ENCODE measurements around the gene CREB5. TPM values are rescaled to one million over a fixed set of nuclear protein-coding genes. Genes with fewer than 3 reads are reported as not detected.

Gene CREB5
- total RNA-seq, 4 donors from 2014 or later: 0.90 to 10.1 (median 4.9) TPM

DNA sequence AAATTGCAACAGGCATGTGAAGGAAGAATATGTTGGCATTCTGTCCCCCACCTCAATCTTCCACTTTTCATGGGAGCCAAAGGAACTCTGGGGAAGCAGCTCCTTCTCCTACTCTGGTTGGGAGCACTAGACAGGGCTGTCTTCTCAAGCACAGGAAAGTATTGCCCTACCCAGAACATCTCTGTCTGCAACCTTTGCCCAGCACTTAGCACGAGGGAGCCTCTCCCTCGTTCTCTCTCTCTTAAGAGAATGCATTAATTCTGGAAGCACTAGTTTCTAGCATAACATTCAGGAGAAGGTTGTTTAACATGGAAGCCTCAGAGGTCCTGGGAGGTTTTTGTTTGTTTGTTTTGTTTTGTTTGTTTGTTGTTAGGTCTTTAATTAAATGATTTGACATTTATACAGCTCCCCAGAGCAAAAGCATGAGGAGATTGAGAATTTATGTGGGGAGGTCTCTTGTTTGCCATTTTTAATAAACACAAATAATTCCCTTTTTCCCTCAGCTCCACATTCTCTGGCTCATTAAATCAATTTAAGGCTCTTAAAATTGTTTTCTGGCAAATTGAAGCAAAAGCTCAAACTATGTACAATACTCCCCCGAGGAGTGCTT is 305.2 kb downstream of the CREB5 start:
- H3K27ac ChIP-seq: peak overlapping the region in 1 of 4 donors; percentile 1
- in situ Hi-C loops (cut with MboI; ENCODE audit: low sequenced_read_pairs in 4 of 4): no loop called here
- DNase-seq: no peak

GRCh38 chr7:28718055-28718481 is 305.8 kb downstream of the CREB5 start:
- intact Hi-C loops (cut with DNase I; ENCODE audit: low total_unique reads): no loop called here
- ATAC-seq: no peak
- Histone ChIP-seq H3K4me3 (no peak overlapping the region), H3K27me3 (no peaks in the 10 kb centered on the region), H3K27ac (peak overlapping the region in 1 of 4 donors; percentile 1), H3K9me3 (no peaks in the 10 kb centered on the region), H3K36me3 (no peaks in the 10 kb centered on the region), H3K4me1 (peaks cover 0 to 2% of the 10 kb centered on the region in 2 donors)
- no peak for TF ChIP-seq POLR2A (IDR thresholded peaks at IDR 0.05)
- TF ChIP-seq, protein P1, sequence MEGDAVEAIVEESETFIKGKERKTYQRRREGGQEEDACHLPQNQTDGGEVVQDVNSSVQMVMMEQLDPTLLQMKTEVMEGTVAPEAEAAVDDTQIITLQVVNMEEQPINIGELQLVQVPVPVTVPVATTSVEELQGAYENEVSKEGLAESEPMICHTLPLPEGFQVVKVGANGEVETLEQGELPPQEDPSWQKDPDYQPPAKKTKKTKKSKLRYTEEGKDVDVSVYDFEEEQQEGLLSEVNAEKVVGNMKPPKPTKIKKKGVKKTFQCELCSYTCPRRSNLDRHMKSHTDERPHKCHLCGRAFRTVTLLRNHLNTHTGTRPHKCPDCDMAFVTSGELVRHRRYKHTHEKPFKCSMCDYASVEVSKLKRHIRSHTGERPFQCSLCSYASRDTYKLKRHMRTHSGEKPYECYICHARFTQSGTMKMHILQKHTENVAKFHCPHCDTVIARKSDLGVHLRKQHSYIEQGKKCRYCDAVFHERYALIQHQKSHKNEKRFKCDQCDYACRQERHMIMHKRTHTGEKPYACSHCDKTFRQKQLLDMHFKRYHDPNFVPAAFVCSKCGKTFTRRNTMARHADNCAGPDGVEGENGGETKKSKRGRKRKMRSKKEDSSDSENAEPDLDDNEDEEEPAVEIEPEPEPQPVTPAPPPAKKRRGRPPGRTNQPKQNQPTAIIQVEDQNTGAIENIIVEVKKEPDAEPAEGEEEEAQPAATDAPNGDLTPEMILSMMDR (IDR thresholded peaks at IDR 0.05 in 4 of 5, conservative IDR thresholded peaks at IDR 0.05 in 1 of 5): no peak
- DNase-seq: no peak
- in situ Hi-C loops (cut with MboI; ENCODE audit: low sequenced_read_pairs in 4 of 4): no loop called here

More for the DNA sequence above, 305.2 kb downstream of the CREB5 start:
- intact Hi-C loops (cut with DNase I; ENCODE audit: low total_unique reads): no loop called here
- TF ChIP-seq, protein P1 (IDR thresholded peaks at IDR 0.05 in 4 of 5, conservative IDR thresholded peaks at IDR 0.05 in 1 of 5): no peak
- no peak for TF ChIP-seq POLR2A (IDR thresholded peaks at IDR 0.05)
- H3K9me3 ChIP-seq: no peaks in the 10 kb centered on the region
- no peak overlapping the region for H3K4me3 ChIP-seq
- H3K36me3 ChIP-seq: no peaks in the 10 kb centered on the region
- ATAC-seq: no peak
- H3K4me1 ChIP-seq: peaks cover 0 to 2% of the 10 kb centered on the region in 2 donors
- no peaks in the 10 kb centered on the region for H3K27me3 ChIP-seq

- Histone ChIP-seq H3K27ac (peak overlapping the region in 1 of 4 donors; percentile 1), H3K27me3 (no peaks in the 10 kb centered on the region), H3K36me3 (no peaks in the 10 kb centered on the region), H3K9me3 (no peaks in the 10 kb centered on the region), H3K4me1 (peaks cover 0 to 2% of the 10 kb centered on the region in 2 donors), H3K4me3 (no peak overlapping the region)
- intact Hi-C loops (cut with DNase I; ENCODE audit: low total_unique reads): no loop called here
- ATAC-seq (no peak), DNase-seq (no peak)
- in situ Hi-C loops (cut with MboI; ENCODE audit: low sequenced_read_pairs in 4 of 4): no loop called here
- TF ChIP-seq, protein P1 (IDR thresholded peaks at IDR 0.05 in 4 of 5, conservative IDR thresholded peaks at IDR 0.05 in 1 of 5): no peak
- no peak for TF ChIP-seq POLR2A (IDR thresholded peaks at IDR 0.05)
Measured at GRCh38 chr7:28718545-28718944, 306.2 kb downstream of the CREB5 start.

- DNase-seq: no peak
- Histone ChIP-seq H3K36me3 (no peaks in the 10 kb centered on the region), H3K9me3 (no peaks in the 10 kb centered on the region), H3K27ac (no peak overlapping the region), H3K27me3 (no peaks in the 10 kb centered on the region), H3K4me3 (no peak overlapping the region), H3K4me1 (peaks cover 15 to 16% of the 10 kb centered on the region in 2 donors)
- intact Hi-C loops (cut with DNase I; ENCODE audit: low total_unique reads) (no loop called here), in situ Hi-C loops (cut with MboI; ENCODE audit: low sequenced_read_pairs in 4 of 4) (no loop called here)
- TF ChIP-seq, protein P1 (IDR thresholded peaks at IDR 0.05 in 4 of 5, conservative IDR thresholded peaks at IDR 0.05 in 1 of 5): no peak
- no peak for TF ChIP-seq POLR2A (IDR thresholded peaks at IDR 0.05)
- no peak for ATAC-seq
Measured at GRCh38 chr7:28722684-28723083, 310.4 kb downstream of the CREB5 start.

GRCh38 chr7:28723336-28723735 is 311.0 kb downstream of the CREB5 start:
- TF ChIP-seq, protein P1 (IDR thresholded peaks at IDR 0.05 in 4 of 5, conservative IDR thresholded peaks at IDR 0.05 in 1 of 5): no peak
- peaks cover 15 to 16% of the 10 kb centered on the region in 2 donors for H3K4me1 ChIP-seq
- in situ Hi-C loops (cut with MboI; ENCODE audit: low sequenced_read_pairs in 4 of 4): no loop called here
- ATAC-seq: no peak
- H3K4me3 ChIP-seq: no peak overlapping the region
- no peak overlapping the region for H3K27ac ChIP-seq
- no peaks in the 10 kb centered on the region for H3K9me3 ChIP-seq
- DNase-seq: no peak
- H3K36me3 ChIP-seq: no peaks in the 10 kb centered on the region
- no peaks in the 10 kb centered on the region for H3K27me3 ChIP-seq
- intact Hi-C loops (cut with DNase I; ENCODE audit: low total_unique reads): no loop called here

Measured in gastrocnemius medialis (tissue), 4 donors.